GM21367 (cell line): ENCODE measurements around the gene TLE3.
A peak's percentile ranks its signal among the peaks of the same experiment; 100 is the strongest.

Experiments
- ATAC-seq: cut with Tn5 transposase; IDR thresholded peaks from one replicate; pipeline ENCODE4 v1.9.1; 2021; ENCODE audit not compliant: unreplicated experiment

Gene TLE3

DNA sequence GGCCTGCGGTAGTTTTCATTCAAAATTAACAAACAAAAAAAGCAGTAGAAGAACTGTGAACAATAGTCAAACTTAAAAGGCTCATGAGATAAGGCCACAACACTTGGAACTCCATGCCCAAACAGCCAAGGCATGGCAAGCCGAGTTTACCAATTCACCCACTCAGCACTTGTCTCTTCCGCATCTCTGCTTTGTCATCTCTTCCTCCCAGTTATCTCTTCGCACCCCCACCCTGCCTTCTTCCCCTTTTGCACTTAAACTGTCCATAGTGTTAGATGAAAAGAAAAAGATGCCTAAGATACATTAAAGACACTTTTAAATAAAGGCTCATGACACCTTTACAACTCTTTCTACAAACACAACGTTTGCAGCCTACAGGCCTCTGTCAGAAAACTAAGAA lies 11.1 kb downstream of the TLE3 start:
- no peak for ATAC-seq

DNA sequence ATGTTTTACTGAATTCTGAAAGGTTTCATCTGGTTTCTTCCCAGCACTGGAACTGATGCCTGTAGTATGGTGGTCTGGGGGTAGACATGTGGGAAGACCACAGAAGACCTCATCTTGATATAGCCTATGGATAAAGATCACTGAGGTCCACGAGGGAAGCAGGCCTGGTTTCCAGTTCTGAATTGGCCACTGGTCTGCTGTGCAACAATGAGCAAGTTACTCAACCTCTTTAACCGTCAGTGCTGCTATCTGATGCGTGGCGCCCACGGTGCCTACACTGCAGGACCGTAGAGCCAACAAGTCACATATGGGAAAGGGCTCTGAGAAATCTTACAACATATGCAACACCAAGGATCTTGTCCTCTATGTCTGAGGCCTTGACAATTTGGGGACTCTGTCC lies 13.3 kb downstream of the TLE3 start:
- ATAC-seq, result no peak

GRCh38 chr15:70083946-70084345 lies 13.8 kb downstream of the TLE3 start:
- peak; percentile 62 for ATAC-seq

GRCh38 chr15:70083418-70083817 lies 14.3 kb downstream of the TLE3 start:
- no peak for ATAC-seq

- no peak for ATAC-seq
Observed at GRCh38 chr15:70082281-70082900, 15.3 kb downstream of the TLE3 start.

DNA sequence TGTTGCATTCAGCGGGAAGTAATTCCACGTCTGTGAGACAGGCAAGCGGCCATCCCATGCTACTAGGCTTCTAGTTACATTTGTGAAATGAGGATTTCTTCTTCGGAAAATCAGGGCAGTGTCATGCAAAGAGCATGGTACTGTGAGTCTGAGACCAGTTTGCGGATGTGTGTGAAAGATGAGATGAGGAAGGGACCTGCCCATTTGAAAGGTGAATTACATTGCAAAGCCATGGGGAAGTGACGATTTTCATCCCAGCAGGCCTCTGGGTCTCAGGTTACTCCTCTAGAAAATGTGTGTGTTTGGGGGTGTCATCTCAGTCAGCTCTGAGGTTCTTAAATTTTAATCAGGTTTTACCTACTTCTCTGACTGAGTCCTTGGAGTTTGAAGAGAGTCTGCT lies 16.1 kb downstream of the TLE3 start:
- no peak for ATAC-seq

DNA sequence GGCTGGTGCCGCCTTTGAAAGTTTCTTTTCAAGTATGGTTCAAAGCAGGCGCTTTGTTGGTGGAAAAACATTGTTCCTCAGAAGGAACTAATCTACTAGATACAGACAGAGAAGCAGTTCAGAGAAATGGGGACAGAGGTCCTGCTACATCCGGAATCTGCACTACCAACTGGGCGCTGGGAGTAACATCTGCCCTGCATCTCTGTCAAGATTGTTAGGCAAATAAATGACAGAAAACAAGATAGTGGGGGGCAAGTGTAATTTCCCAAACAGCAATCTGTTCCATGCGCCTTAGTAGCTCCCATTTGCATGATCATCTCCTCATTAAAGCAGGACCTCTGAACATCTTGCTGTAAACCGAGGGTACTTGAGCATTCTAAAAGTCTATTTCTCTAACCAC lies 17.4 kb downstream of the TLE3 start:
- ATAC-seq, result no peak

DNA sequence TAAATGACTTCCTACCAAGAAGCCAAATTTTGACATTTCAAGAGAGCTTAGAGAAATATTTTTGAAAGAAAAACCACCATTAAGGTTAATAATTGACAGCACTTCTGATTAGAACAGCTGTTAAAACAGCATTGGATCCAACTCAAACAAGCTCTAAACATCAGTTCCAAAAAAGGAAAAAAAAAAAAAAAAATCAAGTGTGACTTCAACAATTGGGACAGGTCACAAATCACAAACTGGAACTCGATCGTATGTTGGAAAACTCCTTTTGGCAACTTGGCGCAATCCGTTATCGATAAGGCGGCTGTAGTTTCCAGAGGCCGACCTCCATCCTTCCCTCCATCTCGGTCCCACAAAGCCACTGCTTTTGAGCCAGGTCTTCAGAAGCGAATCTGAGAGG lies 17.8 kb downstream of the TLE3 start:
- ATAC-seq, result no peak

GRCh38 chr15:70078578-70079417 lies 18.9 kb downstream of the TLE3 start:
- no peak for ATAC-seq

GRCh38 chr15:70077188-70078147 lies 20.2 kb downstream of the TLE3 start:
- ATAC-seq, result no peak

DNA sequence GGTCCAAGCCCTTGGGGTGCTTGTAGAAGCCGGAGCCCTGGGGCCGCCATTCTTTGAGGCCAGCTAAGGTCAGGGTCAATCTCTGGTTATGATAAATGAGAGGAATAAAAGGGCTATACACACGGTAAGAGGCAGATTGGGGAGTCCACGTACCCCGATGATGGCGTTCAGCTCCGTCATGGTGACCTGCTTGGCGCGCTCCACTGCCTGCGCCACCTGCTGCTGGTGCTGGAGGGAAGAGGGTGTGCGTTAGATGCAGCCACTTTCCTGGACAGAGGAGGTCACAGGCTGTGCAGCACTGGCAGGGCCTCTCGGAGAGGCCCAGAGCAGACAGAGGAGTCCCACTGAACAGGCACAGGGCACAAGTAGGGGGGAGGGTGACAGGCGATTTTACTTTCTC lies 23.3 kb downstream of the TLE3 start:
- no peak for ATAC-seq

DNA sequence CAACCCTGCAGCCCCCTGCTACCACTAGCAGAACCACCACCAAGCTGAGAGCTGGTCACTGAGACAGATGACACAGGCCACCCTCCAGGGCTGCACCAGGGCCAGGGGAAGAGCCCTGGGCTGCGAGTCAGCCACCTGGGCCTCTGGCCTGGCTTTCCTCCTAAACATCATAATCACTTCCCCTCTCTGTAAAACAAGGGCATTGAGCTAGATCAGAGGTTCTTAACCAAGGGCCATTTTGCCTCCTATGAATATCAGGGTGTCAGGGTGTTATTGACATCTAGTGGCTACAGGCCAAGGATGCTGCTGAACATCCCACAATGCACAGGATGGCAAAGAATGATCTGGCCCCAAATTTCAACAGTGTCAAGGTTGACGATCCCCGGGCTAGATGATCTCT lies 25.2 kb downstream of the TLE3 start:
- no peak for ATAC-seq

DNA sequence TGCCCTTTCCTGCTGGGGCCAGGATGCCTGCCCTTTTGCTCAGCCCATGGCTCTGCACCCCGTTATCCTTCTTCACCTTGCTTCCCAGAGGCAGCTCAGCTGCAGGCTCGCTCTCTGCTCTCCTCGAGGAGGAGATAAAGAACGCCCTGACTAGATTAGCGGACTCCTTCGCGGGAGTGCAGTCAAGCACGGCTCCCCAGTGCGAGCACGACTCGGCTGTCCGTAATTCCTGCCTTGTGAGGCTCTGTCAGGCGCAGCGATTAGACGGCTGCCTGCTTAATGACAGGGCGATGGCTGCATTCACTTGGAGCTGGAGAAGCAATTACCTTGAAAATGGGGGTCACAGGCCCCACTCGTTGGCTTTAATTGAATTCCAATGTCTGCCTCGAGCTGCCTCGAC lies 25.9 kb downstream of the TLE3 start:
- no peak for ATAC-seq

DNA sequence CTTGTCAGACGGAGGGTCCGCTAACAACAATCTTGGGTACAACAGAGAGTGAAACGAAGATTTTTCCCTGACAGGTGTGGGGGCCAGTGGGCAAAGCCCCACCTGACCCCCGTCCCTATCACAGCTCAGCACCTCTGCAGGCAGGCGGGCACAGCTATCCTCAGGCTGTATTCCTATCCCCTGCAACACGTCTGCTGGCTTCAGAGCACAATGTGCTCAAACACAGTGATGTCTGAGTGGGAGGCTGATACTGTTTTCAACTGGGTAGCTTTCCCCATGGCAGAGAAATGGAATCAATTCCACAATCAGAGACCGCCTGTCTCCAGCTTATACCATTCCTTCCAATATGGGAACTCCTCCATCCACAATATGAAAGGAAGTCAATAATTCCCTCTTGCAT lies 28.0 kb downstream of the TLE3 start:
- no peak for ATAC-seq

DNA sequence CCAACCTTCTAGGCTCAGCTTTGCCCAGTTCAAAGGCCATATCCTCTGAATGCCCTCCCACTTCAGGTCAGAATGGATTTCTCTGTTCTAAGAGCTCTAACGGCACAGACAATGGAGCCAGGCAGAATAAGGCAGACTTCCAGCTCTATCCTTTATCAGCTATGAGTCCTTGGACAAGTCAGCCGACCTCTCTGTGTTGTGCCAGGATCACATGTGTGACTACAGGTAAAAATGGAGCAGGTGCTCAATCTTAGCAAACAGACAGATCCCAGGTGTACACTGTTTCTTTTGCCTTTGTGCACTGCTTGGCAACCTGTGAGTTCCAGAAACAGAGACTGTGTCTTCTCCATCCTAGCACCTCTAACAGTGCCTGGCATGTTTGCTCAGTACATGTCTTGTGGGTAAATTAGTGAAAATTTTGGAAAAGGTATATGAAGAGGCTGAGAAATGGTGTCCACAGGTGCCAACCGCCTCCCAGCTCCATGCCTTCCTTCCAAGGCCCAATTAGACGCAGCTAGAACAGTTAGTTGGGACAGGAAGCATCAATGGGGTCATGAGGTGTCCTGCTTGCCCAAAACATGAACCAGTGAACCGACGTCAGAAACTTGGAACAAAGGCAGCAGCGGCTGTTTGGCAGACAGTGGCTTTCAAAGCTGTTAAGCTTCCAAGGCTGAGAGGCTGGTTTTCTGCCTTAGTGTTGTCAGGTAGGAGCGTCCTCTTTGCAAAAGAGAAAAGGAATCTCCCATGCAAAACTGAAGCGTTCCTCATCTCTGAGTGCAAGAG lies 28.7 kb downstream of the TLE3 start:
- no peak for ATAC-seq

DNA sequence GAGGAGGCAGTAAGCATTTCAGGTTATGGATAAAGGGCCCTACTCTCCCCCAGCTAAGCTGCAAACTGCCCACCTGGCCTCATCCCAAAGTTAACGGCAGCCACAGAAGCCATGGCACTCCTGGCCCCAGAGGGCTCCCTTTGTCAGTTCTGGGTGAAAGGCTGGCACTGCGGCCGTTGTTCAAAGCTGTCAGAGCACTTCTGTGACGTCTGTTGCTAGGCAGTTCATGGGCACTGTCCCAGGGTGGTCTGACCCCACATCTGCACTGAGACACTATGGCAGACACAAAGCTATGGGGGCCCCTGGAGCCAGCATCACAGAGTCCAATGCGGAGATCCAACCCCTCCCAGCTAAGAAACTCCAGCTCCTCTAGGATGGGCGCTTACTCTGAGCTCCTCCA lies 30.0 kb downstream of the TLE3 start:
- ATAC-seq, result no peak

DNA sequence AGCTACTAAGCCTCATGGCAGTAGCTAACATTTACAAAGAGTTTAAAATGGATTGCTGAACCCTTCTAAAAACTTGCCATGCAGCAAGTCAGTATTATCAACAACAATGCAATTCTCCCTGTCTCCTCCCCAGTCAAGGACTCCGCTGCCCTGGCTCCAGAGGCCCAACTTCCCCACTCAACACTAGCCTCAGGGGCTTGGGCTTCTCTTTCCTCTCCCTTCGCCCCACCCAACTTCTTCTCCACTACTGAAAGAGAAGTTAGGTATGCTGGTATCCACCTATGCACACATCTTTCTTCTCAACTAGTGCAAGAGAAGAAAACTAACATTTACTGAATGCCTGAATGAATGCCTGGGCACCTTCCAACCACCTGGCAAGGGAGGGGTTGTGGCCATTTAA lies 30.7 kb downstream of the TLE3 start:
- ATAC-seq, result no peak

- ATAC-seq, result no peak
Observed at GRCh38 chr15:70066447-70066846, 31.3 kb downstream of the TLE3 start.

GRCh38 chr15:70066004-70066403 lies 31.7 kb downstream of the TLE3 start:
- no peak for ATAC-seq

- no peak for ATAC-seq
Observed at GRCh38 chr15:70065006-70065722, 32.6 kb downstream of the TLE3 start.
